AG20443 (cell line): ENCODE data around the gene BARD1.
"Not testable (repeated sequence)": the region's sequence is repeated elsewhere in the genome, so short reads cannot be mapped to it uniquely, and the experiment has no call there.

Source experiments
- DNase-seq: peaks from one replicate; pipeline ENCODE4 v3.0.0; 2012; ENCODE audit warnings: low spot score, mixed read lengths

BARD1 gene

DNA sequence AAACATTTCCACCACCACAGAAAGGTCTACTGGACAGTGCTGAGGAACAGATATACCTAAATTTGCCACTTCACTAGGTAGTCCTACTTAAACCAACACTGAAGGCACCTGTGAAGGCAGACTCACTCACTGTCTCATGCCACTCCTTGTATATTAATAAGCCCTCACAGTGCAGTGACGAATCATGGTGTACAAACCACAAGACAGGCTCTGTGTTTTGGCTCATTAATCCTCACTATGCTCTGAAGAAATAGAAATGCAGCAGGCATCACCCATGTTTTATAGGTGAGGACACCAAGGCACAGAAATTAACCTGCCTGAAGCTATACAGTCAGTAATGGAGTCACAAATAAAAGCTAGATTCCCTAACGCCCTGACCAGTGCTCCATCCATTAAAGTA, 44.3 kb downstream of the BARD1 start:
- DNase-seq, result no peak

DNA sequence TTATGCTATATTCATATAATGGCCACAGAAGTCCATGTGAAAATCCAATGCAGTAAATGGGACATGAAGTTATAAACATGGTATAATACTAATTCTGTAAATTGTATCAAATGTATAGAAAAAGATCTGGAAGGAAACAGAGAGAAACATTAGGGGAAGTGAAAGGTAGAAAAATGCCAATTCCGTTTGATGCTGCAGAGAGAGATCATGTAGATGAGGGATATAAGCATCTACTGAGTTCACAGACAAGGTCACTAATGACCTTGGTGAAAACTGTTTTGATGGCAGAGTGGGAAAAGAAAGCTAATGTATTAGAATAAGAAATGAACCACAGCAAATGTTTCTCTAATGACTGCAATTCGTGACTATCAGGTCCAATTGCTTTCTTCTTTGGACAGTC, 56.0 kb downstream of the BARD1 start:
- DNase-seq, result no peak

DNA sequence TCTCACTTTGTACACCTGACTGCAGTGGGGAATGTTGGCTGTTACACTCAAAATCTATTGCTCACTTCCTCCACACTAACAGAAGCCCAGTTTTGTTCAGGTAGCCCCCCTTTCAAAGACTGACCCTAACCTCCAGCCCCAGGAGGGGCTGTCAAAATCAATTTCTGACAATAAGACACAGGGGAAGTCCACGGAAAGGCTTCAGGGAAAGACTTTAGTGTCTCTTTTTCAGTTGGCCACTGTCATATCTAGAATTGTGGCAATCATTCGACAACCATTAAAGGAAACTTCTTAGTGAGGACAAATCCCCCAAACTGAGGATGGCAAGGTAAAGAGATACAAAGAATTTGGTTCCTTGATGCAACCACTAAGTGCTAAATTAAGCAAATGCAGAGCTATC, 59.0 kb downstream of the BARD1 start:
- DNase-seq, result no peak

DNA sequence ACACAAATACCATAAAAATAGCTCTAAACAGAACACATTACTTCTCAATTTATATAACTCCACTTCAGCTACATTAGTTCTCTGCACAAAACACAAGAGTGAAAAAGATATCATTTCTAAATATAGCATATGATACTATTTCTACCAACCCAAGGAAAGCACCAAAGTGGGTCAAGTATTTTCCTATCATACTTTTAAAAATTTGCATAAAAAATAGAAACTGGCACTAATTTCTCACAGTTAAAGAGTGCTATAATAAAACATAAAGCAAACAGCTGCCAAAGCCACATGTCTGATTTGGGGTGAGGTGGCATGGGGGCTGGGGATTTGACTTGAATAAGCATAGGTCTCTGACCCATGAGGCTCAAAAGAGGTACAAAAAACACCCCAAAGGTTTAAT, 61.5 kb downstream of the BARD1 start:
- no peak for DNase-seq

DNA sequence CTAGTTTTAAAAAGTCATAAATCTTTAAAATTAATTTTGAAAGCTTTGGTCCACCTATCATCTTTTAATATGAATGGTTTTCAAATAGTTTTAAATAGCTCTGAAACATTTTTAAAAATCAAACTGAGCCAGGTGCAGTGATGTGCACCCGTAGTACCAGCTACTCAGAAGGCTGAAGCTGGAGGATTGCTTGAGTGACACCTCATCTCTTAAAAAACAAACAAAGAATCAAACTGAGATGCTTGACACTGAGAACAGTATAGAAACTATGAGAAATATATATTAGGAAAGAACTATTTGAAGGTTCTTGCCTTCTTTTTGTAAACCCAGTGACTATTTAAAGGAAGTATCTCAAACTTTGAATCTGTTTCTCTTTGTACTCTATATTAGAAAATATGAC, 67.4 kb downstream of the BARD1 start:
- DNase-seq, result no peak

DNA sequence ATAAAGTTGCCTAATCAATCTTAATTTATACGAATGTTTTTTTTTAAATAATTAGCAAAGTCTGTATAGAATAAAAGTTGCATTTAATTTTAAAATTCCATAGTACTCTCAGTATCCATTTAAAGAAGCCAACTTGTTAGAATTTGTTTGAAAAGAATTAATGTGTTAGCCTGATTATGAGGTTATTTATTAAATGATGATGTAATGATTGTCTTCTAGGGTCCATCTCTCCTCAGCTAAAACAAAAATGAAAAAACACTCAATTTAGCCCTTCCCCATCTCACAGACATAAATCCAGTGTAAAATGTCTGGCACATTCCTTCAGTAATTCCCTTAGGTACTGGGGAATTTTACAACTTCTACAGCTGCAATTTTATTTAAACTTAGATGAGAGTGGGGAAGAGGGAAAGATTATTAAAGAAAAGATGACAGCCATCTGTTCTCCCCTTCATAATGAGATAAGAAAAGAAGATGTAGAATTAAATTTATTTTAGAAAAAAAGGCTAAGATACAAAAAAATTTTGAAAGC, 68.6 kb downstream of the BARD1 start:
- DNase-seq, result no peak

DNA sequence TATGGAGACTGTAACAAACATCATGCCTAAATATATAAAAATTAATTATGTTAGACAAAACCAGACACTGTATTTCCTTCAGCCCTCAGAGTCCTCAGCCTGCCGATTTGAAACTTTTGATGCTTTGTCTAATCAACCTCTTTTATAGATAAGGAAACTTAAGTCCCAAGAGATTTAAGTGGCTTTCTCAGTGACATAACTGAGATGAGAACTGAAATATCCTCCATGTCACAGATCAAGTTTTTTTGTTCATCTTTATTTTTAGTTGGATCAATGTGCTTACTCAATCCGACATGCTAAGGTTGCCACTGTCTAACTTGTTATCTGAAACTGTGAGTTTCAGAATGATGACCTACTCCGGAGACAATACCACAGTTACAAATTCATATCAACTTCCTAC, 72.3 kb downstream of the BARD1 start:
- DNase-seq, result no peak

DNA sequence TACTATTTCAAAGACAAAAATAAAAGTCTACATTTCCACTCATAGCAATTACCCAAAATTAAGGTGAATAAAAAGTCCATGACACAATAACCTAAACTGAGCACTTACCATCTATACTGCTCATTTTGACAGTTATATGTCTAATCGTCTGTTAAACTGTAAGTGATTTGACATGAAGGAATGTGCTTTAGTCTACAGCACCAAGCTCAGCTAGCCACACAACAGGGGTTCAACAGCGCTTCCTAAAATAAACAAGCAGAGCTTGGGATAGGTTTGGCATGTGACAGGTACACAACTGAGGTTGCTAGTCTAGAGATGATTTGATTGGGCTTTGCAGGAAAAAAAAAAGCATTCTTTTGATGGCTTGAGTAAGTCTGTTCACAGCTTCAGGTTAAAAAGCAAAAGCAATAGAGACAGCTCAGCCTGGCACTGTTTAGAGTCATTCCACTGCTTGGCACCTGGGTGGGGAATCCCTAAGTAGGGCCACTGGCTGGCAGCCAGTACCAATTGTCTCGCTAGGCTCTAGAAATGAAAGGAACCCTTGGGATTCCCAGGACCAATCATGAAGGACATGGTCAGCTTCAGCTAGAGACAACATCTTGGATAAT, 78.6 kb downstream of the BARD1 start:
- DNase-seq, result no peak

DNA sequence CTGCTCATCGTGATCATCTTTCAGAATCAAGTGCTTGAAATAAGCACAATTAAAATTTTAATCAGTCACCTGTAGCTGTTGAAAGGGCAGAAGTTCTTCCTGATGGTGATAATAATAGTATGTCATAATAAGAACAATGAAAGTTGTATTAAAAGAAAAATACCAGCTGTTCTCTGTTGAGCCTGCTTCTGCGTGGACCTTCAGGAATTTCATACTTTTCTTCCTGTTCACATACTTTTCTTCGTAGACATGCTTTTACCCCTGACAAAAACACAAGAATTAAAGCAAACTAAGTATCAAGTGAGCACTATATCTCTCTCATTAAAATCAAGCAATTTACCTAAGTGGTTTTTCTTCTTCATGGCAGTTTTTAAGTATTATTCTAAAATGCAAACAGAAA, 79.2 kb downstream of the BARD1 start:
- no peak for DNase-seq

DNA sequence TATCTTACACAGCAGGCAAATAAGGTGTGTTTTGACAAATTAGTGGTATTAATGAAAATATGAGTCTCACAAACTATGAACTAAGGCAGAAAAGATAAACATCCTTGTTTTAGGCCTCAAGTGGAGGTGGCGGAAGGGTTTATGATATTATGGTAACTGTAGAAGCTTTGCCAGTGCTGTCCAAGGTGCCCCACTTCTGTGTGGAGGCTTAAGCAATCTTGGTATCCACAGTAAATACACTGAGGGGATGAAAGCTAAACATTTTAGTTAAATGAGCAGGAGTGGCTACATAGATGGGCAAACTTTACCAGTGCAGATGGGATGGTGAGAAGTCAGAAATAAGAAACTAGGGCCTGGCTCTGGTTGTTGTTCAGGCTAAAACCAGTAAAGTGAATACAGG, 84.7 kb downstream of the BARD1 start:
- no peak for DNase-seq

DNA sequence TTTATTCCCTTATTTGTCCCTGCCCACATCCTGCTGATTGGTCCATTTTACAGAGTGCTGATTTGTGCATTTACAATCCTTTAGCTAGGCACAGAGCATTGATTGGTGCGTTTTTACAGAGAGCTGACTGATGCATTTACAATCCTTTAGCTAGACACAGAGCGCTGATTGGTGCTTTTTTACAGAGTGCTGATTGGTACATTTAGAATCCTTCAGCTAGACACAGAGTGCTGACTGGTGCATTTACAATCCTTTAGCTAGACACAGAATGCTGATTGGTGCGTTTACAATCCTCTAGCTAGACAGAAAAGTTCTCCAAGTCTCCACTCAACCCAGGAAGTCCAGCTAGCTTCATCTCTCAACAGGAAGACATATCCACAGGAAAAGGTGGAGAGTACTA, 91.6 kb downstream of the BARD1 start:
- not testable (repeated sequence) for DNase-seq

DNA sequence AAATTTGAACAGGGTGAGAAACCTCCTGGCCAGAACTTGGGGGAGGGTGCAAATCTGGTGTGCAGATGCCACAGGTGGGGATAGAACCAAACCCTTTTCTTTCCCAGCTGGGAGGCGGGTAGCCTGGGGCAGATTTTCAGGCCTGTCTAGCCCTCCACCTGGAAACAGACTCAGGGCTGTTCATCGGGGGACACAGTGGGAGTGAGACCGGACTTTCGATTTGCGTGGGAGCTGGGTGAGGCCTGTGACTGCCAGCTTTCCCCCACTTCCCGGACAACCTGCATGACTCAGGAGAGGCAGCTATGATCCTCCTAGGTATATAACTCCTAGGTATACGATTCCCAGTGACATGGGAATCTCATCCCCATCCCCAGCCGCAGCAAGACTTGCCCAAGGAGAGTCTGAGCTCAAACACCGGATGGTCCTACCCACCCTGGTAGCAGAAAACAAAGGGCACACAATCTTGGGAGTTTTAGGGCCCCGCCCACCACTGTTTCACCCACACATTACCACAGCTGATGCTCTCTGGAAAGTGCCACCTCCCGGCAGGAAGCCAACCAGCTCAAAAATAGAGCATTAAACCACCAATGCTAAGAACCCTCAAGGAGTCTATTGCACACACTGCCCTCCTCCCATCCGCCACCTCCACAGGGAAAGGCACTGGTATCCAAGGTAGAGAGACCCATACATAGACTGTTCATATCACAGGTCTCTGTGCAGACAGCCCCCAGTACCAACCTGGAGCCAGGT, 92.5 kb downstream of the BARD1 start:
- DNase-seq, result no peak

DNA sequence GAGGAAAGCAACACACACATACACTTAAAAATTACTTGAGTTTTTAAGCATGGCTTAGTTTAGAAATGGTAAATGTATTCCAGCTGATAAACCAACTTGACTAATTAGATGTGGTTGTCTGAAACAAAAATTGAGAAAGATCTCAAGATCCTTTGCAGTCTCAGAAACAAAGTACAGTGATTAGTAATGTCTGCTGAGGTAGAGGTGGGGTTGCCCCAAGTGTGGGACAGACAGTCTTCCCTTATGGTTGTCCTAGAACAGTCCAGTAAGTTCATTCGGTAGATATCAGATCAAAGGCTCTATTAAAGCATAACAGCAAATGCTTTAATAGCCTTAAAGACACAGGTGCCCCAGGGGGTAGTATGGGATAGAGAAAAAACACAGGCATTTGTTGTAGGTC, 94.5 kb downstream of the BARD1 start:
- DNase-seq, result no peak

DNA sequence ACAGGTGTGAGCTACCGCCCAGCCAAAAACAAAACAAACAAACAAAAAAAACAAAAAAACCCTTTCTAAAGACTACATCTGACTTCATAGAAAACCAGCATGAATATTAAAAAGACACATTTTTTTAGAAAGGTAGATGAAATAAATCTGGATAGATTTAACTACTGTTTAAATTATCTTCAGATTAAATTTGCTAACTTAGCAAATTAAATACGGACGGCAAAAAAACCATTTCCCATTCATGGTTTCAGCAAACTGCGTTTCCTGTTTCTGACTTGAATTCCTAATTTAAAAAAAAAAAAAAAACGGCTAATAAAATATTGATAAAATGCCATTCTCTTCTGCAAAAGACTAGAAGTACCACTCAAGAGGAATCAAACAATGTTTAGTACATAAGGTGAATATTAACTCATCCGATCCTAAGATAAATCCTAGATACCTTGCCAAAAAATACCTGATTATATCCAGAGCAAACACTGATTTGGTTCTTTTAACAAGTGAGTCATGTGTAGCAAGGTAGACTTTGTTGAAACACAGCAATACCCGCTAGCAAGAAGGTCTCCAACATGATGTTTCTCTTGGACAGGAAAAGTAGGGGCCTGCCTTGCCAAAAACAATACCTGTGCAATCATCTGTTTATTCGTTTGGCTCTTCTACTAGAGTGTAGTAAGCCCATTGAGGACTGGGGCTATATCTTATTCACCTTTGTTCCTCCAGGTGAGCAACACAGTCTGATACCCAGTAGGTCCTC, 96.2 kb downstream of the BARD1 start:
- DNase-seq, result no peak

DNA sequence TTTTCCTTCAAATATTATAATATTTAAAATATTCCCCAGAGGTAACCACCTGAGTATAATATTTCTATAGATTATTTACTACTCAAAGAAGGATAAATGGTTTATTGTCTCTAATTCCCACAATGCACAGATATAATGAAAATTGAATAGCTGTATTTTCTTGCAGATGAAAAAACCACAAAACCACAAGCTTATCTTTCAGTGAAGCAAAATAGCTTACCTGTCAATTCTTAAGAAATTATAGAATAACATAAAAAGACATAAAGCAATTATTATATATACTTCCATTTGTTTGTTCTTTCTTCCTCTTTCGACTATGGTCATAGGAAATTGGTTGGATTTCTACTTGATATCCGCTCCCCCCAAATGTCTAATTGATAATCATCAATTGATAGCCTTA, 98.8 kb downstream of the BARD1 start:
- no peak for DNase-seq

DNA sequence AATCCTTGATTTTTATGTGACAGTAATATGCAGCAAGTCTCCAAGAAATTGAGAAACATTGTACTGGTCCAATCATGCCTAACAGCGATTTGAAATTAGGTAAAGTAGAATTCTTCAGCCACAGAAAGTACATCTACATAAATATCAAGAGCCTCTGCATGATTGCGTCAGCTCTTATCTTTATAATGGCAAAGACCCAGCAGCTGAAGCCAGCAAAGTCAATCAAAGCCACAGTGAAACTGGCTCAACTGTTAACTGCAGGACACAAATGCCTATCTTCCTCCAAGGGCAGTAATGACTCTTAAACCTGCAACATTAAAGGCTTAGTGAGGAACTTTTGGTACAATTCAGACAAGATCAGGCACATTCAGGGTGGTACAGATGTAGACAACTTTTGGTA, 102.5 kb downstream of the BARD1 start:
- no peak for DNase-seq

DNA sequence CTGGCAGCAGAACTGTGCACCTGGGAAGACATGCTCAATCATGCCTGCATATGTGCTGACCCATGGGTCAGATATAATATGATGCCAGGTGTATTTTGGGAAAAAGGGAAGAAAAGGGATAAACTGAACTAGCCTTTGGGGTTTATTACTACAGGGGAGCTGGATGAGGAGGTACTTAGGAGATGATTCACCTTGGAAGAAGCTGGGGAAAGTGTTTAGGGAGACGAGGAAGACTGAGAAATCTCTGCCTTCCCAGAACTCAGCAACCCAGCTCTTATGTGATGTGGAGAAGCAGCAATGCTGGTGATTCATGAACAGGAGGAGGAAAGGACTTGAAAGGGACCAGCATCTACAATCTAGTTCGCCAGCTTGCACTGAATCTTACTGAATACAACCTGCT, 110.2 kb downstream of the BARD1 start:
- no peak for DNase-seq

DNA sequence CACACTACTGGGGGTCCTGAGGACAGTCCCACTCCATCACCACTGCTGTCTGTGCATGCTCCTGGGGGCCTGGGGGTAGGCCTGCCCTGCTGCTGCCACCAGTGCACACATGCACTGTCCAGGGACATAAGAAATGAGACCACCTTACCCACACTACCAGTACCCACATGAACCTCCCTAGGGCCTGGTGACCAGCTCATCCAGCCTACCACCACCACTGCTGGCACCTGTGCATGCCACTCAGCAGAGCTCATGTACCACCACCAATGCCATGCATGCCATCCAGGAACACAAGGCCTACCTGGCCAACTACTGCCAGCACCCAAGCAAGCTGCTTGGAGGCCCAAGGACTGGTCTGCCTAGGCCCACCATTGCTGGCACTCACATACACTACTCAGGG, 112.8 kb downstream of the BARD1 start:
- DNase-seq, result no peak

DNA sequence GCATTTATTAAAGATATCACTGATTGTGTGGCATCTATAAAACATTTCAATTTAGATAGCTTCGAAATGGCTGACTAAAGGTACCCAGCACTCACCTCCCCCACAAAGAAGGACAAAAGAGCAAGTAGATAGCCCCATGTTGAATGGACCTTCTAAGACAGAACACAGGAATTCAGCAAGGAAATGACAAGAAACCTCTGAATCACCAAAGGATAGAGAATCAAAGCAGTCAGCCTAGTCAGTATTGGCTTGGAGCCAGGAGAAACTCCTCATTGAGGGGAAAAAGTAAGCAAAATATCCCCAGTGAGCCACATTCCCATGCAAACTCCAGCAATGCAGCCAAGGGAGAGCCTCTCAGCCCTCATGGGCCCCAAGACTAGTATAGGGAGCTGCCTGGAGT, 113.7 kb downstream of the BARD1 start:
- DNase-seq, result no peak

DNA sequence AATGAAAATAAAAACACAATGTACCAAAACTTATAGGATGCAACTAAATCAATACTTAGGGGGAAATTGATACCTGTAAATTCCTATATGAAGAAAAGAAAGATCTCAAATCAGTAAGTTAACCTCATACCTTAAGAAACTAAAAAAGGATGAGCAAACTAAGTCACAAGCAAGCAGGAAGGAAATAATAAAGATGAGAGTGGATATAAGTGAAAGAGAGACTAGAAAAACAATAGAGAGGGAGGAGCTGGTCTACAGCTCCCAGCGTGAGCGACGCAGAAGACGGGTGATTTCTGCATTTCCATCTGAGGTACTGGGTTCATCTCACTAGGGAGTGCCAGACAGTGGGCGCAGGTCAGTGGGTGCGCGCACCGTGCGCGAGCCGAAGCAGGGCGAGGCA, 125.9 kb downstream of the BARD1 start:
- not testable (repeated sequence) for DNase-seq

DNA sequence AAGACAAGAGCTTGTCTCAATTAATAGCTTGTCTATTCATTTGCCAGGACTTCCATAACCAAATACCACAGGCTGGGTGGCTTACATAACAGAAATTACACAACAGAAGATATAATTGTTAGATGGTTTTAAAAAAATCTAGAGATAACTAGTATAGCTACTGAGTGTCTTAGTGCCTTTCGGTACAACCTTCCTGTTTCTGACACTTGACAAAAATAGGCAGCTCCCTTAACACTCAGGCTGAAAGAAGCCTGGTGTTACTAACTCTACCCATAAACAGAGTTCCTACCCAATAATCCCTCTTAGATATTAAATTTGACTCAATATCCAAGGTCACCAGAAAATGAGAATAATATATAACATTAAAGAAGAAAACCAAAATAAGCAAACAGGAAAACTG, 129.7 kb downstream of the BARD1 start:
- DNase-seq, result no peak

DNA sequence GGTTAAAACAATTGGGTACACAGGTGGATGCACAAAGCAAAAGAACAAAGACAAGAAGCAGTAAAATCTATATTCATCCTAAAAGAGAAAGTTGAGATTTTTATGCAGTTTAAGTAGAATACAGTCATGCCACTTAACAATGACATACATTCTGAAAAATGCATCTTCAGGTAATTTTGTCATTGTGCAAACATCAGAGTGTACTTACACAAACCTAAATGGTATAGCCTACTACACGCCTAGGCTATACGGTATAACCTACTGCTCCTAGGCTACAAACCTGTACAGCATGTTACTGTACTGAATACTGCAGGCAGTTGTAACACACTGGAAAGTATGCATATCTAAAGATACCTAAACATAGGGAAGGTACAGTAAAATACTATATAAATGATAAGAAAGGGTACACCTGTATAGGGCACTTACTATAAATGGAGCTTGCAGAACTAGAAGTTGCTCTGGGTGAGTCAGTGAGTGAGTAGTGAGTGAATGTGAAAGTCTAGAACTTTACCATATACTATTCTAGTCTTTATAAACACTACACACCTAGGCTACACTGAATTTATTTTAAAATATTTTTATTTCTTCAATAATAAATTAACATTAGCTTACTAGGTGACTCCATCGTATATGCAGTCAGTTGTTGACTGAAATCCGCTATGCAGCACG, 132.9 kb downstream of the BARD1 start:
- DNase-seq, result no peak
